ENCODE measurements around the gene ZNF804A.

The ZNF804A gene

GRCh38 chr2:184765112-184765895 is 167.0 kb downstream of the ZNF804A start:
- TF ChIP-seq NFRKB (IDR thresholded peaks at IDR 0.05) (no peak), ZNF384 (IDR thresholded peaks at IDR 0.05) (no peak), TARDBP (IDR thresholded peaks at IDR 0.05) (no peak), FOXK2 (IDR thresholded peaks at IDR 0.05) (no peak), CTBP1 (IDR thresholded peaks at IDR 0.05; ENCODE audit: borderline replicate concordance) (no peak), HDGF (IDR thresholded peaks at IDR 0.05; ENCODE audit: borderline replicate concordance) (no peak)
- CTCF ChIA-PET: no interaction called here
- no peak for DNase-seq (ENCODE audit: extremely low spot score)
- POLR2A ChIA-PET: no interaction called here

DNA sequence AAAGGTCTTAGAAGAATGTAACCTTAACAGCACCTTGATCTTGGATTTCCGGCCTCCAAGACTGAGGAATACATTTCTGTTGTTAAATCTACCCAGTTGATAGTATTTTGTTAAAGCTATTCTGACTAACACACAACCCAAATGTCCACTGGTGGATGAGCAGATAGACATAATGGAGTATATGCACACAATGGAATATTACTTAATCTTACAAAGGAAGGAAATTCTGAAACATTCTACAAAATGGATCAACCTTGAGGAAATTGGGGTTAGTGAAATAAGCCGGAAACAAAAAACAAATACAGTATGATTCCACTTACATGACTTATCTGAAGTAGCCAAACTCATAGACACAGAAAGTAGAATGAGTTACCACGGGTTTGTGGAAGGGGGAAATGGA is 168.7 kb downstream of the ZNF804A start:
- CTCF ChIA-PET: interaction anchor here (0.9 kb wide), 1 partner anchor 12 kb away, joined by 3 read pairs; no protein-coding TSS in a partner anchor
- no peak for DNase-seq (ENCODE audit: extremely low spot score)
- POLR2A ChIA-PET: no interaction called here
- TF ChIP-seq SP1 (IDR thresholded peaks at IDR 0.05): no peak
- TF ChIP-seq FOXM1 (IDR thresholded peaks at IDR 0.05; ENCODE audit: borderline replicate concordance): no peak
- TF ChIP-seq FOXA1 (IDR thresholded peaks at IDR 0.05): no peak
- no peak for TF ChIP-seq PKNOX1 (IDR thresholded peaks at IDR 0.05)
- TF ChIP-seq ELF4 (IDR thresholded peaks at IDR 0.05): no peak
- no peak for TF ChIP-seq FOXK2 (IDR thresholded peaks at IDR 0.05)
- no peak for TF ChIP-seq SUZ12 (IDR thresholded peaks at IDR 0.05)

- ChIA-PET POLR2A (no interaction called here), CTCF (no interaction called here)
- no peak for DNase-seq (ENCODE audit: extremely low spot score)
- TF ChIP-seq SP1 (IDR thresholded peaks at IDR 0.05) (no peak), LEF1 (IDR thresholded peaks at IDR 0.05; ENCODE audit: borderline replicate concordance) (no peak), ZNF384 (IDR thresholded peaks at IDR 0.05) (no peak), BHLHE40 (IDR thresholded peaks at IDR 0.05; ENCODE audit: borderline replicate concordance) (no peak), FOXA1 (IDR thresholded peaks at IDR 0.05) (no peak), CTBP1 (IDR thresholded peaks at IDR 0.05; ENCODE audit: borderline replicate concordance) (no peak), PKNOX1 (IDR thresholded peaks at IDR 0.05) (no peak), ARNT (IDR thresholded peaks at IDR 0.05) (no peak), ELF4 (IDR thresholded peaks at IDR 0.05) (no peak), TARDBP (IDR thresholded peaks at IDR 0.05) (no peak), FOXK2 (IDR thresholded peaks at IDR 0.05) (no peak), HDGF (IDR thresholded peaks at IDR 0.05; ENCODE audit: borderline replicate concordance) (no peak), L3MBTL2 (conservative IDR thresholded peaks at IDR 0.05) (no peak), NFRKB (IDR thresholded peaks at IDR 0.05) (no peak), SUZ12 (IDR thresholded peaks at IDR 0.05) (no peak), FOXM1 (IDR thresholded peaks at IDR 0.05; ENCODE audit: borderline replicate concordance) (no peak)
These were observed 170.7 kb downstream of the ZNF804A start for GRCh38 chr2:184769023-184769422.

DNA sequence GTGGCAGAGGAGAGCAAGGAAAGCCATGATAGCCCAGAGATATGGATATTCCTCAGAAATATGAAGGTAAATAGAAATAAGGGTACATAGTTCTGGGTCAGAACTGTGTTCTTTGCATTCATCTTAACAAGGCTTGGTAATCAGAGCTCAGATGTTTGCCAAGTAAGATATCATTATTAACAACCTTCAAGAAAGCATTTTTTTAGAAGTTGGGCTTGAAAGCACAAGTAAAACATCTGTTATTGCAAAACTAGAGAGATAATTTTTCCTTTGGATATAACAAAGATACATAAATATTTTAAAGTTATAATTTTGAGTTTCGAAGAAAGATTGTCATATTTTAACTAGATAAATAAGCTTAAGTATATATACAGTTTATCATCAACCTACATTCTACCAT is 171.4 kb downstream of the ZNF804A start:
- CTCF ChIA-PET: no interaction called here
- DNase-seq (ENCODE audit: extremely low spot score): no peak
- TF ChIP-seq NFRKB (IDR thresholded peaks at IDR 0.05): no peak
- TF ChIP-seq FOXK2 (IDR thresholded peaks at IDR 0.05): no peak
- TF ChIP-seq CTBP1 (IDR thresholded peaks at IDR 0.05; ENCODE audit: borderline replicate concordance): no peak
- TF ChIP-seq FOXM1 (IDR thresholded peaks at IDR 0.05; ENCODE audit: borderline replicate concordance): no peak
- TF ChIP-seq L3MBTL2 (conservative IDR thresholded peaks at IDR 0.05): no peak
- POLR2A ChIA-PET: no interaction called here

DNA sequence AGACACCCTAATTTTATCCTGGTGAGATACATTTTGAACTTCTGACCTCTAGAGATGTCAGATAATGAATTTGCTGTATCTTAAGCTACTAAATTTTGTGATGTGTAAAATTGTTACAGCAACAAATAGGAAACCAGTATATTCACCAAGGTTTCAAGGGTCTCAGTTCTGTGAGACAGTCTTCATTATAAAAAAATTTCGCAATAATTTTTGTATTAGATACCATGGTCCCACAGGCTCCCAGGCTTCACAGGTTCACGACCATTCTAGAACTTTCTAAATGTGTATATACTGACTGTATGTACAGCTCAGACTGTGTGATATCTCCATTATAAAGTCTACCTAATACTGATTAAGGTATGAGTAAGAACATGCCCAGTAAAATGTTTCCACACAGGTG is 181.4 kb downstream of the ZNF804A start:
- TF ChIP-seq CTBP1 (IDR thresholded peaks at IDR 0.05; ENCODE audit: borderline replicate concordance): no peak
- TF ChIP-seq ARNT (IDR thresholded peaks at IDR 0.05): no peak
- TF ChIP-seq TARDBP (IDR thresholded peaks at IDR 0.05): no peak
- TF ChIP-seq LEF1 (IDR thresholded peaks at IDR 0.05; ENCODE audit: borderline replicate concordance): no peak
- no peak for TF ChIP-seq BHLHE40 (IDR thresholded peaks at IDR 0.05; ENCODE audit: borderline replicate concordance)
- DNase-seq (ENCODE audit: extremely low spot score): no peak
- CTCF ChIA-PET: interaction anchor here (0.9 kb wide), 1 partner anchor 13 kb away, joined by 3 read pairs; no protein-coding TSS in a partner anchor
- POLR2A ChIA-PET: no interaction called here

DNA sequence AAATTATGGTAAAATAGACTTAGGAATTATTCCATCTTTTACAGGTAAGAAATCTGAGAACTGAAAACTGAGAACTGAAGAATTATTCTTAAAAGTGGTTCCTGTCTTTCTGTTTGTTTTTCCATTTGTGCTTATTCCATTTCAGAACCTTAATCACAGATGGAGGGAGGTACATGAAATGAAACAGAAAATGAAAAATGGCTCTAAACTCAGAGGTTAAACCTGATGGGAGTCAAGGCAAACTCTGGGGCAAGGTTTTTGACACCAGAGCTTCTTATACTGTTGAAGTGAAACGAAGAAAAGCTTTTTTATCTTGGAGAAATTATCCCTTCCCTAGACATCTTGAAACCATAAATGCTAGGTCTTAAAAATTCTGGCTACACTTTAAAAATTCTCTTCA is 182.1 kb downstream of the ZNF804A start:
- POLR2A ChIA-PET: no interaction called here
- CTCF ChIA-PET: no interaction called here
- TF ChIP-seq ARNT (IDR thresholded peaks at IDR 0.05) (no peak), LEF1 (IDR thresholded peaks at IDR 0.05; ENCODE audit: borderline replicate concordance) (no peak), SUZ12 (IDR thresholded peaks at IDR 0.05) (no peak), CTBP1 (IDR thresholded peaks at IDR 0.05; ENCODE audit: borderline replicate concordance) (no peak), TARDBP (IDR thresholded peaks at IDR 0.05) (no peak), ZNF384 (IDR thresholded peaks at IDR 0.05) (no peak), PKNOX1 (IDR thresholded peaks at IDR 0.05) (no peak), HDGF (IDR thresholded peaks at IDR 0.05; ENCODE audit: borderline replicate concordance) (no peak), FOXA1 (IDR thresholded peaks at IDR 0.05) (no peak), FOXM1 (IDR thresholded peaks at IDR 0.05; ENCODE audit: borderline replicate concordance) (no peak), NFRKB (IDR thresholded peaks at IDR 0.05) (no peak), ELF4 (IDR thresholded peaks at IDR 0.05) (no peak), L3MBTL2 (conservative IDR thresholded peaks at IDR 0.05) (no peak), SP1 (IDR thresholded peaks at IDR 0.05) (no peak), BHLHE40 (IDR thresholded peaks at IDR 0.05; ENCODE audit: borderline replicate concordance) (no peak), FOXK2 (IDR thresholded peaks at IDR 0.05) (no peak)
- no peak for DNase-seq (ENCODE audit: extremely low spot score)

All from HEK293T (cell line).